Smooth muscle cell (in vitro differentiated cells): ENCODE measurements around the gene CABCOCO1. TPM values are rescaled to one million over a fixed set of nuclear protein-coding genes. Genes with fewer than 3 reads are reported as not detected.

Experiments used
- DNase-seq: peaks from one replicate; lab custom pipeline; 2025; ENCODE audit not compliant: unreplicated experiment; lab: John Stamatoyannopoulos, UW
- H2AFZ ChIP-seq: fragments of 200-600 bp; sonication (generic); 2 replicates; pipeline ENCODE4 v1.6.0; 2016; ENCODE audit warnings: antibody characterized with exemption, low read depth, mild to moderate bottlenecking
- H3F3A ChIP-seq: fragments of 200-600 bp; sonication (generic); 2 replicates; pipeline ENCODE4 v1.6.0; 2017; ENCODE audit warnings: antibody characterized with exemption, low read depth
- H3K27ac ChIP-seq: fragments of 200-600 bp; sonication (generic); 2 replicates; pipeline ENCODE4 v1.5.1; 2016; ENCODE audit warnings: low read depth, mild to moderate bottlenecking
- H3K27me3 ChIP-seq: fragments of 200-600 bp; sonication (generic); 2 replicates; pipeline ENCODE4 v1.6.1; 2016; ENCODE audit warnings: low read depth, mild to moderate bottlenecking
- H3K36me3 ChIP-seq: fragments of 200-600 bp; sonication (generic); 2 replicates; pipeline ENCODE4 v1.5.1; 2016; ENCODE audit warnings: low read depth
- H3K4me1 ChIP-seq: fragments of 200-600 bp; sonication (generic); 2 replicates; pipeline ENCODE4 v1.5.1; 2016; ENCODE audit warnings: low read depth
- H3K4me2 ChIP-seq: fragments of 200-600 bp; sonication (generic); 2 replicates; pipeline ENCODE4 v1.6.0; 2016; ENCODE audit warnings: mild to moderate bottlenecking
- H3K4me3 ChIP-seq: fragments of 200-600 bp; sonication (generic); 2 replicates; pipeline ENCODE4 v1.5.1; 2016; ENCODE audit warnings: mild to moderate bottlenecking
- H3K79me2 ChIP-seq: fragments of 200-600 bp; sonication (generic); 2 replicates; pipeline ENCODE4 v1.6.0; 2016; ENCODE audit warnings: low read depth, mild to moderate bottlenecking
- H3K9ac ChIP-seq: fragments of 200-600 bp; sonication (generic); 2 replicates; pipeline ENCODE4 v1.6.0; 2016; ENCODE audit warnings: low read depth
- H3K9me3 ChIP-seq: fragments of 200-600 bp; sonication (generic); replicated peaks from 2 replicates; pipeline ENCODE4 v1.5.1; 2016; ENCODE audit warnings: low read depth
- H4K20me1 ChIP-seq: fragments of 200-600 bp; sonication (generic); 2 replicates; pipeline ENCODE4 v1.6.0; 2016; ENCODE audit warnings: low read depth
- WGBS: methylation state at CpG from one replicate; pipeline ENCODE4 v1.1.7; 2016; ENCODE audit warnings: low lambda C conversion rate; 5-methylcytosine and 5-hydroxymethylcytosine counted together
- polyA plus RNA-seq: library from polyadenylated mRNA; unstranded; fragments of >200 nt; fragmentation: Nextera tagmentation; extraction: Ambion mirVana; gene quantifications from 2 replicates; pipeline ENCODE4 v1.2.1, GENCODE V29; 2016
- total RNA-seq: library from RNA; depleted of rRNA; stranded (reverse); fragments of >200 nt; gene quantifications from 2 replicates; pipeline ENCODE4 v1.2.3, GENCODE V29; 2014
- TF ChIP-seq, protein P1 (sequence below): fragments of 200-600 bp; sonication (generic); IDR thresholded peaks from 2 replicates; pipeline ENCODE4 v1.5.1; 2017; ENCODE audit warnings: borderline replicate concordance, mild to moderate bottlenecking, antibody characterized with exemption; ENCODE audit not compliant: insufficient read depth, poor library complexity, severe bottlenecking

CABCOCO1 gene
- total and polyA plus RNA-seq, 2 experiments from 2014 or later, result 1.2 TPM; not detected in 1

DNA sequence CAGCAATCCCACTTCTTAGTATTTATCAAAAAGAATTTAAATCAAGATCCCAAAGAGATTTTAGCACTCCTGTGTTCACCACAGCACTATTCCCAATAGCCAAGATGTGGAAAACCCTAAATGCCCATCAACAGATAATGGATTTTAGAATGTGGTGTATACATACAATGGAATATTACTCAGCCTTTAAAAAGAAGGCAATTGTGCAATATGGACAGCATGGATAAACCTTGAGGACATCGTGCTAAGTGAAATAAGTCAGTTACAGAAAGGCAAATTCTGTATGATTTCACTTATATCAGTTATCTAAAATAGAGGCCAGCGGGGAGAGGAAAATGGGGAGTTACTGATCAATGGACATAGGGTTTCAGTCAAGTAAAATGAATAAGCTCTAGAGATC is 66.9 kb downstream of the CABCOCO1 start:
- no peak overlapping the region for H3K4me2 ChIP-seq
- H3K79me2 ChIP-seq, result no peaks in the 10 kb centered on the region
- TF ChIP-seq, protein P1, sequence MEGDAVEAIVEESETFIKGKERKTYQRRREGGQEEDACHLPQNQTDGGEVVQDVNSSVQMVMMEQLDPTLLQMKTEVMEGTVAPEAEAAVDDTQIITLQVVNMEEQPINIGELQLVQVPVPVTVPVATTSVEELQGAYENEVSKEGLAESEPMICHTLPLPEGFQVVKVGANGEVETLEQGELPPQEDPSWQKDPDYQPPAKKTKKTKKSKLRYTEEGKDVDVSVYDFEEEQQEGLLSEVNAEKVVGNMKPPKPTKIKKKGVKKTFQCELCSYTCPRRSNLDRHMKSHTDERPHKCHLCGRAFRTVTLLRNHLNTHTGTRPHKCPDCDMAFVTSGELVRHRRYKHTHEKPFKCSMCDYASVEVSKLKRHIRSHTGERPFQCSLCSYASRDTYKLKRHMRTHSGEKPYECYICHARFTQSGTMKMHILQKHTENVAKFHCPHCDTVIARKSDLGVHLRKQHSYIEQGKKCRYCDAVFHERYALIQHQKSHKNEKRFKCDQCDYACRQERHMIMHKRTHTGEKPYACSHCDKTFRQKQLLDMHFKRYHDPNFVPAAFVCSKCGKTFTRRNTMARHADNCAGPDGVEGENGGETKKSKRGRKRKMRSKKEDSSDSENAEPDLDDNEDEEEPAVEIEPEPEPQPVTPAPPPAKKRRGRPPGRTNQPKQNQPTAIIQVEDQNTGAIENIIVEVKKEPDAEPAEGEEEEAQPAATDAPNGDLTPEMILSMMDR, result no peak
- no peaks in the 10 kb centered on the region for H3F3A ChIP-seq
- no peak for DNase-seq
- no peak overlapping the region for H3K27ac ChIP-seq
- H4K20me1 ChIP-seq, result no peaks in the 10 kb centered on the region
- H3K36me3 ChIP-seq, result no peaks in the 10 kb centered on the region
- H3K4me1 ChIP-seq, result no peaks in the 10 kb centered on the region
- no peak overlapping the region for H3K9ac ChIP-seq
- H3K9me3 ChIP-seq, result no peaks in the 10 kb centered on the region
- no peak overlapping the region for H2AFZ ChIP-seq
- no peak overlapping the region for H3K4me3 ChIP-seq
- 94% methylated on average over 2 of the region's 2 CpGs for WGBS
- no peaks in the 10 kb centered on the region for H3K27me3 ChIP-seq

- no peaks in the 10 kb centered on the region for H4K20me1 ChIP-seq
- no peak overlapping the region for H3K4me3 ChIP-seq
- H2AFZ ChIP-seq, result no peak overlapping the region
- TF ChIP-seq, protein P1, result no peak
- no peaks in the 10 kb centered on the region for H3K9me3 ChIP-seq
- no peaks in the 10 kb centered on the region for H3K27me3 ChIP-seq
- H3K36me3 ChIP-seq, result no peaks in the 10 kb centered on the region
- H3K4me2 ChIP-seq, result no peak overlapping the region
- no peak overlapping the region for H3K27ac ChIP-seq
- no peaks in the 10 kb centered on the region for H3F3A ChIP-seq
- DNase-seq, result no peak
- no peaks in the 10 kb centered on the region for H3K4me1 ChIP-seq
- H3K79me2 ChIP-seq, result no peaks in the 10 kb centered on the region
- 93% methylated on average over 2 of the region's 2 CpGs for WGBS
- H3K9ac ChIP-seq, result no peak overlapping the region
These were observed 67.9 kb downstream of the CABCOCO1 start for GRCh38 chr10:61730671-61731070.

DNA sequence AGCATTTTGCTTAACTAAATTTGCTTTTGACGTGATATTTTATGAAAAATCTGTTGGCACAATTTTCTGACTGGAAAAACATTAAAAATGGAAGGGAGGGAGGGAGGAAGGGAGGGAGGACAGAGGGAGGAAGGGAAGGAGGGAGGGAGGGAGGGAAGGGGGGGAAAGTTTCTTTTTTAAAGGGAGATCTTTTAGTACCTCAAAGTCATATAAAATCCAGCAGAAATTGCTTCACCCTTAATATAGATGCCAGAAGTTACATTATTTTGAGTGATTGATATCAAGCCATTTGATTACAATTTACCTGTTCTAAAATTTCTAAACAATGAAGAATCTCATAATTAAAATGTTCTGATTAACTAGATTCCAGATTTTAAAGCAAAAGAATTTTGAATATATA is 68.9 kb downstream of the CABCOCO1 start:
- H3K9ac ChIP-seq, result no peak overlapping the region
- no peaks in the 10 kb centered on the region for H3K36me3 ChIP-seq
- no peak overlapping the region for H3K4me3 ChIP-seq
- H3F3A ChIP-seq, result no peaks in the 10 kb centered on the region
- H3K27me3 ChIP-seq, result no peaks in the 10 kb centered on the region
- no peaks in the 10 kb centered on the region for H4K20me1 ChIP-seq
- H2AFZ ChIP-seq, result no peak overlapping the region
- H3K9me3 ChIP-seq, result no peaks in the 10 kb centered on the region
- DNase-seq, result no peak
- TF ChIP-seq, protein P1, result no peak
- H3K4me1 ChIP-seq, result no peaks in the 10 kb centered on the region
- H3K79me2 ChIP-seq, result no peaks in the 10 kb centered on the region
- no peak overlapping the region for H3K27ac ChIP-seq
- 62% methylated on average over 1 of the region's 1 CpG for WGBS
- no peak overlapping the region for H3K4me2 ChIP-seq

DNA sequence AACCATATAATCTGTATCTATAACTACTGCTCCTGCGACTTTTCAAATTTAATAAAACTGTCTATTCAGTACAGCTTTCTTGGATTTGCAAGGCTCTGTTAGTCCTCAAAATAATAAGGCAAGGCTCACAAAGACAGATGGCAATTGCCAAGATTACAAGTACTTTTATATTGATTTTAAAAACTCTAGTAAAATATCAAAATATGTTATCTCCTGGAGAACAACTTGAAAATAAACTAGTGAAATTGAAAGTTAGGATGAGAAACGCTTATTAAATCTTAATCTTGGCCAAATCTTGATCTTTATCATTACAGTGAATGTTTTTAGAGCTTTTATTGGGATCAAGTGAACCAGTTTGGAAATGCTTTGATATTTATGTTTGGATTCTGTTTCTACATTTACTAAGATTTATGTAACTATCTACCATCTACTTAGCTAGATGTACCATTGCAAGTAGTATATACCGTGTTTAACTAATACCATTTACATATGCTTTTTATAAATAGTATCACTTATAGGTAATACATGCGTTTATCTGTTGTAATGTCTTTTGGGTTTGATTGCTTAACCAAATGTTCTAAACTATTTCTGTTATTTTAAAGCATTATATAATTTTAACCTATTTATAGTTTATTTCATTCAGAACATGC is 70.0 kb downstream of the CABCOCO1 start:
- Histone ChIP-seq H3K4me2 (no peak overlapping the region), H3K9me3 (no peaks in the 10 kb centered on the region), H3K27me3 (no peaks in the 10 kb centered on the region), H3F3A (no peaks in the 10 kb centered on the region), H3K4me1 (no peaks in the 10 kb centered on the region), H3K36me3 (no peaks in the 10 kb centered on the region), H3K79me2 (no peaks in the 10 kb centered on the region), H3K9ac (no peak overlapping the region), H3K4me3 (no peak overlapping the region), H4K20me1 (no peaks in the 10 kb centered on the region), H2AFZ (peak overlapping the region; percentile 70), H3K27ac (no peak overlapping the region)
- TF ChIP-seq, protein P1, result no peak
- 75% methylated on average over 4 of the region's 4 CpGs for WGBS
- DNase-seq, result no peak
